K562 (cell line): ENCODE results near the gene PGAM2. TPM values are rescaled to one million over a fixed set of nuclear protein-coding genes. Genes with fewer than 3 reads are reported as not detected.
A peak's percentile ranks its signal among the peaks of the same experiment; 100 is the strongest.

Source experiments
- AFF4 ChIP-seq: sonication (generic); formaldehyde crosslinking; IDR thresholded peaks from 2 replicates; pipeline ENCODE4 v1.8.0; 2023; ENCODE audit warnings: mild to moderate bottlenecking, missing genetic modification reagents
- ATF3 ChIP-seq, 2 experiments: fragments of 450-650 bp in 1 of 2; sonication (generic) in 1 of 2; formaldehyde crosslinking in 1 of 2; IDR thresholded peaks in 1 of 2; conservative IDR thresholded peaks in 1 of 2; 2 replicates each; pipeline versions ENCODE4 v1.6.1 to v1.8.1; 2016 to 2023; ENCODE audit warnings: mild to moderate bottlenecking in 2 of 2, moderate library complexity in 2 of 2, inconsistent platforms in 1 of 2, missing genetic modification reagents in 1 of 2
- CBX8 ChIP-seq: fragments of 200-600 bp; sonication (generic); IDR thresholded peaks from 2 replicates; pipeline ENCODE4 v1.6.1; 2012; ENCODE audit warnings: borderline replicate concordance, mixed run types, low read depth, mild to moderate bottlenecking, moderate library complexity, mixed read lengths, low read length, control low read depth, inconsistent platforms; ENCODE audit not compliant: poor library complexity, severe bottlenecking; ENCODE audit errors: extremely low read depth
- CEBPG ChIP-seq, 3 experiments: fragments of 200-800 bp in 1 of 3; sonication (Bioruptor generic) in 1 of 3; sonication (generic) in 1 of 3; formaldehyde crosslinking in 1 of 3; IDR thresholded peaks in 2 of 3; conservative IDR thresholded peaks in 1 of 3; 2 replicates each; pipeline versions ENCODE4 v1.6.1 to v1.8.0; 2016 to 2022; ENCODE audit warnings: missing compliant biosample characterization in 2 of 3, missing genetic modification characterization in 2 of 3, mild to moderate bottlenecking in 1 of 3, missing genetic modification reagents in 1 of 3
- ILF3 ChIP-seq: fragments of 450-650 bp; IDR thresholded peaks from 2 replicates; pipeline ENCODE4 v1.6.1; 2018; ENCODE audit warnings: antibody characterized with exemption, mild to moderate bottlenecking, moderate library complexity, borderline replicate concordance
- MLX ChIP-seq, 2 experiments: fragments of 450-650 bp in 1 of 2; sonication (generic) in 1 of 2; formaldehyde crosslinking; conservative IDR thresholded peaks; 2 replicates each; pipeline versions ENCODE4 v1.4.0 to v1.8.1; 2020 to 2022; ENCODE audit warnings: mild to moderate bottlenecking in 1 of 2, missing genetic modification reagents in 1 of 2
- SREBF2 ChIP-seq: sonication (generic); formaldehyde crosslinking; IDR thresholded peaks from 2 replicates; pipeline ENCODE4 v1.4.0; 2020; ENCODE audit warnings: mild to moderate bottlenecking, missing genetic modification reagents
- TRIM24 ChIP-seq, 2 experiments: fragments of 450-650 bp; IDR thresholded peaks; 2 replicates each; pipeline ENCODE4 v1.6.1; 2016
- ZBTB40 ChIP-seq, 2 experiments: fragments of 450-650 bp in 1 of 2; sonication (generic) in 1 of 2; formaldehyde crosslinking in 1 of 2; IDR thresholded peaks; 2 replicates each; pipeline versions ENCODE4 v1.7.1 to v1.9.0; 2016 to 2022; ENCODE audit warnings: inconsistent platforms in 1 of 2, mild to moderate bottlenecking in 1 of 2, missing genetic modification reagents in 1 of 2
- ZNF551 ChIP-seq: fragments of 250-450 bp; sonication (Bioruptor Pico); IDR thresholded peaks from 2 replicates; pipeline ENCODE4 v1.5.0; 2021; ENCODE audit warnings: mild to moderate bottlenecking, moderate library complexity
- polyA plus RNA-seq, 8 experiments: library from polyadenylated mRNA; depleted of rRNA in 4 of 8; stranded (reverse) in 5 of 8; unstranded in 3 of 8; fragments of >200 nt; fragmentation: Nextera tagmentation in 2 of 8; fragmentation: Illumina TruSeq in 1 of 8; extraction: Ambion mirVana in 2 of 8; extraction: Trizol in 1 of 8; gene quantifications; 2 replicates each; pipeline versions ENCODE4 v1.2.1 to v1.2.3, GENCODE V29; 2011 to 2014; ENCODE audit warnings: inconsistent platforms in 1 of 8, missing spikeins in 1 of 8
- total RNA-seq, 7 experiments: library from RNA; depleted of rRNA in 6 of 7; stranded (reverse); fragments of >200 nt in 6 of 7; fragmentation: Illumina TruSeq in 2 of 7; extraction: Trizol in 2 of 7; gene quantifications; 2 replicates each; pipeline versions ENCODE4 v1.2.1 to v1.2.3, GENCODE V29; 2011 to 2021; ENCODE audit warnings: low replicate concordance in 1 of 7

PGAM2 gene
- total and polyA plus RNA-seq, 9 of the 15 experiments (the other 6 are each of a cell fraction or from before 2014, with no cell fraction given) = not detected

- peak; percentile 39; the same call in 1 of the 2 replicates for TF ChIP-seq ATF3 (IDR thresholded peaks at IDR 0.05)
- peak; percentile 68 for TF ChIP-seq ATF3 (CRISPR knock-in tag; conservative IDR thresholded peaks at IDR 0.05)
- TF ChIP-seq CEBPG (CRISPR knock-in tag; IDR thresholded peaks at IDR 0.05) = no peak
- no peak for TF ChIP-seq CEBPG (tag; conservative IDR thresholded peaks at IDR 0.05 in 1 of 2, IDR thresholded peaks at IDR 0.05 in 1 of 2)
- TF ChIP-seq AFF4 (CRISPR knock-in tag) = no peak
- no peak for TF ChIP-seq MLX (CRISPR knock-in tag; conservative IDR thresholded peaks at IDR 0.05)
- peak; percentile 80 to 86 for TF ChIP-seq TRIM24 (IDR thresholded peaks at IDR 0.05)
- no peak for TF ChIP-seq SREBF2 (CRISPR knock-in tag)
- no peak for TF ChIP-seq ZBTB40 (IDR thresholded peaks at IDR 0.05)
- no peak for TF ChIP-seq ZBTB40 (CRISPR knock-in tag; IDR thresholded peaks at IDR 0.05)
- TF ChIP-seq ILF3 = no peak
- no peak for TF ChIP-seq ZNF551
- TF ChIP-seq CBX8 = no peak
These were observed 15.9 kb upstream of the PGAM2 start (continued) for GRCh38 chr7:44081266-44081748.
